Measurements from ENCODE around the gene NCEH1. TPM values are rescaled to one million over a fixed set of nuclear protein-coding genes. Genes with fewer than 3 reads are reported as not detected.
"Not testable (repeated sequence)": the region's sequence is repeated elsewhere in the genome, so short reads cannot be mapped to it uniquely, and the experiment has no call there.

NCEH1 gene
- polyA plus RNA-seq, 1 of the 3 experiments (the other 2 are of a cell fraction): 7.5 TPM

- DNase-seq: no peak
- 79% methylated on average over 7 of the region's 7 CpGs for WGBS (ENCODE audit: low lambda C conversion rate)
- no peaks in the 10 kb centered on the region for H4K20me1 ChIP-seq (ENCODE audit: insufficient read depth)
- H2AFZ ChIP-seq (ENCODE audit: low read depth): no peak overlapping the region
- ChIA-PET CTCF (interaction anchor here (0.7 to 1.3 kb wide), 4 partner anchors 15 to 157 kb away, joined by 3 to 4 read pairs (median 3); no protein-coding TSS in a partner anchor), POLR2A (no interaction called here)
- no peaks in the 10 kb centered on the region for H3K4me1 ChIP-seq (ENCODE audit: control insufficient read depth in 1 of 2, insufficient read depth in 2 of 2, low read depth in 1 of 2, low read length in 1 of 2)
- H3K9ac ChIP-seq: no peak overlapping the region
- no peaks in the 10 kb centered on the region for H3K79me2 ChIP-seq (ENCODE audit: insufficient read depth)
- peak; percentile 35 for TF ChIP-seq CTCF (IDR thresholded peaks at IDR 0.05)
- TF ChIP-seq POLR2AphosphoS5 (IDR thresholded peaks at IDR 0.05; ENCODE audit: low read depth, low read length): no peak
- H3K4me3 ChIP-seq (ENCODE audit: low read depth in 2 of 2, low read length in 1 of 2): no peak overlapping the region
- H3K9me3 ChIP-seq: no peaks in the 10 kb centered on the region
- no peaks in the 10 kb centered on the region for H3K36me3 ChIP-seq (replicated peaks in 1 of 2; ENCODE audit: control insufficient read depth in 1 of 2, insufficient read depth in 2 of 2, low read length in 1 of 2)
- no peaks in the 10 kb centered on the region for H3F3A ChIP-seq (replicated peaks; ENCODE audit: insufficient read depth)
- H3K27me3 ChIP-seq (ENCODE audit: insufficient read depth): no peaks in the 10 kb centered on the region
- H3K9me2 ChIP-seq: no peaks in the 10 kb centered on the region
- H3K4me2 ChIP-seq: no peak overlapping the region
- no peak overlapping the region for H3K27ac ChIP-seq (ENCODE audit: low read depth in 2 of 2, low read length in 1 of 2)
Observed at GRCh38 chr3:172595664-172596393, 115.0 kb downstream of the NCEH1 start.

GRCh38 chr3:172594900-172595663 is 115.8 kb downstream of the NCEH1 start:
- H3K9ac ChIP-seq: not testable (repeated sequence)

GRCh38 chr3:172592898-172593669 is 117.8 kb downstream of the NCEH1 start:
- CTCF ChIA-PET: interaction anchor here (0.6 kb wide), 1 partner anchor 125 kb away, joined by 3 read pairs; no protein-coding TSS in a partner anchor
- WGBS (ENCODE audit: low lambda C conversion rate): 91% methylated on average over 10 of the region's 11 CpGs
- TF ChIP-seq PBX3 (IDR thresholded peaks at IDR 0.05): no peak
- TF ChIP-seq TAF1 (IDR thresholded peaks at IDR 0.05; ENCODE audit: borderline replicate concordance, low read depth, low read length): no peak
- TF ChIP-seq FOSL2 (IDR thresholded peaks at IDR 0.05; ENCODE audit: borderline replicate concordance, low read depth): no peak
- no peak for TF ChIP-seq IRF3 (IDR thresholded peaks at IDR 0.05; ENCODE audit: low read depth, low read length)
- no peak for TF ChIP-seq TEAD4 (IDR thresholded peaks at IDR 0.05; ENCODE audit: borderline replicate concordance, insufficient read depth)
- TF ChIP-seq ZBTB33 (IDR thresholded peaks at IDR 0.05; ENCODE audit: borderline replicate concordance, low read depth): no peak
- no peak for TF ChIP-seq GATA2 (CRISPR knock-in tag; IDR thresholded peaks at IDR 0.05)
- no peak for TF ChIP-seq EP300 (IDR thresholded peaks at IDR 0.05; ENCODE audit: borderline replicate concordance in 1 of 2, low read depth in 1 of 2, low read length in 1 of 2)

More at GRCh38 chr3:172594900-172595663, 115.8 kb downstream of the NCEH1 start:
- DNase-seq; H3K36me3 ChIP-seq (replicated peaks in 1 of 2; ENCODE audit: control insufficient read depth in 1 of 2, insufficient read depth in 2 of 2, low read length in 1 of 2); H3K4me1 ChIP-seq (ENCODE audit: control insufficient read depth in 1 of 2, insufficient read depth in 2 of 2, low read depth in 1 of 2, low read length in 1 of 2); H3K9me3 ChIP-seq; H3K27ac ChIP-seq (ENCODE audit: low read depth in 2 of 2, low read length in 1 of 2); H3K4me2 ChIP-seq; H3K4me3 ChIP-seq (ENCODE audit: low read depth in 2 of 2, low read length in 1 of 2); H2AFZ ChIP-seq (ENCODE audit: low read depth); POLR2A ChIA-PET; H3F3A ChIP-seq (replicated peaks; ENCODE audit: insufficient read depth); H3K9me2 ChIP-seq; H4K20me1 ChIP-seq (ENCODE audit: insufficient read depth); H3K27me3 ChIP-seq (ENCODE audit: insufficient read depth); H3K79me2 ChIP-seq (ENCODE audit: insufficient read depth): not testable (repeated sequence)
- CTCF ChIA-PET: interaction anchor here (0.7 to 1.3 kb wide), 4 partner anchors 15 to 157 kb away, joined by 3 to 4 read pairs (median 3); no protein-coding TSS in a partner anchor
- WGBS (ENCODE audit: low lambda C conversion rate): 87% methylated on average over 11 of the region's 11 CpGs

More at GRCh38 chr3:172592898-172593669, 117.8 kb downstream of the NCEH1 start:
- Histone ChIP-seq H2AFZ (ENCODE audit: low read depth) (no peak overlapping the region), H3K9ac (no peak overlapping the region), H3K4me2 (no peak overlapping the region), H3K79me2 (ENCODE audit: insufficient read depth) (no peaks in the 10 kb centered on the region), H3K9me3 (no peaks in the 10 kb centered on the region), H3F3A (replicated peaks; ENCODE audit: insufficient read depth) (no peaks in the 10 kb centered on the region), H3K27me3 (ENCODE audit: insufficient read depth) (no peaks in the 10 kb centered on the region), H3K4me1 (ENCODE audit: control insufficient read depth in 1 of 2, insufficient read depth in 2 of 2, low read depth in 1 of 2, low read length in 1 of 2) (no peaks in the 10 kb centered on the region), H3K27ac (ENCODE audit: low read depth in 2 of 2, low read length in 1 of 2) (no peak overlapping the region), H3K36me3 (replicated peaks in 1 of 2; ENCODE audit: control insufficient read depth in 1 of 2, insufficient read depth in 2 of 2, low read length in 1 of 2) (no peaks in the 10 kb centered on the region), H3K4me3 (ENCODE audit: low read depth in 2 of 2, low read length in 1 of 2) (no peak overlapping the region), H4K20me1 (ENCODE audit: insufficient read depth) (no peaks in the 10 kb centered on the region), H3K9me2 (no peaks in the 10 kb centered on the region)
- DNase-seq: no peak
- POLR2A ChIA-PET: no interaction called here
